ENCODE results near the gene PRKG1. TPM values are rescaled to one million over a fixed set of nuclear protein-coding genes. Genes with fewer than 3 reads are reported as not detected.
"Not testable (repeated sequence)": the region's sequence is repeated elsewhere in the genome, so short reads cannot be mapped to it uniquely, and the experiment has no call there.

Gene PRKG1
- total RNA-seq, 1 donor from 2014 or later: 26.4 TPM

- Histone ChIP-seq H3K4me1 (peaks cover 5% of the 10 kb centered on the region), H3K4me3 (no peak overlapping the region), H3K9ac (no peak overlapping the region), H3K27me3 (no peaks in the 10 kb centered on the region), H3K9me3 (ENCODE audit: low read depth) (no peaks in the 10 kb centered on the region), H3F3A (ENCODE audit: low read depth) (no peaks in the 10 kb centered on the region), H3K4me2 (no peak overlapping the region), H3K36me3 (no peaks in the 10 kb centered on the region), H4K20me1 (ENCODE audit: low read depth) (no peaks in the 10 kb centered on the region), H2AFZ (replicated peaks) (no peak overlapping the region), H3K27ac (no peak overlapping the region), H3K79me2 (ENCODE audit: low read depth) (no peaks in the 10 kb centered on the region)
- Mint-ChIP-seq H3K27me3 (ENCODE audit: insufficient read depth, low read depth) (no peaks in the 10 kb centered on the region), H3K36me3 (no peaks in the 10 kb centered on the region), H3K27ac (no peak overlapping the region), H3K4me3 (no peak overlapping the region), H3K9me3 (no peaks in the 10 kb centered on the region), H3K4me1 (no peaks in the 10 kb centered on the region)
- TF ChIP-seq EZH2 (IDR thresholded peaks at IDR 0.05) (no peak), EZH2phosphoT487 (IDR thresholded peaks at IDR 0.05) (no peak), CTCF (IDR thresholded peaks at IDR 0.05) (no peak)
- no peak for DNase-seq (ENCODE audit: low spot score)
Observed at GRCh38 chr10:52194716-52195115, 1120.4 kb downstream of the PRKG1 start.

- no peak overlapping the region for H3K4me3 Mint-ChIP-seq
- H3K27me3 ChIP-seq: no peaks in the 10 kb centered on the region
Observed at GRCh38 chr10:52197098-52197497, 1122.8 kb downstream of the PRKG1 start.

GRCh38 chr10:52198540-52198939 lies 1124.3 kb downstream of the PRKG1 start:
- Histone ChIP-seq H2AFZ (replicated peaks) (no peak overlapping the region), H3K36me3 (no peaks in the 10 kb centered on the region), H3K9me3 (ENCODE audit: low read depth) (peaks cover 3% of the 10 kb centered on the region), H3K9ac (no peak overlapping the region), H3F3A (ENCODE audit: low read depth) (no peaks in the 10 kb centered on the region), H3K4me1 (no peaks in the 10 kb centered on the region), H3K79me2 (ENCODE audit: low read depth) (no peaks in the 10 kb centered on the region), H3K27me3 (no peaks in the 10 kb centered on the region), H3K27ac (no peak overlapping the region), H4K20me1 (ENCODE audit: low read depth) (no peaks in the 10 kb centered on the region), H3K4me3 (no peak overlapping the region), H3K4me2 (no peak overlapping the region)
- no peak for TF ChIP-seq EZH2 (IDR thresholded peaks at IDR 0.05)
- no peak for TF ChIP-seq CTCF (IDR thresholded peaks at IDR 0.05)
- no peak for TF ChIP-seq EZH2phosphoT487 (IDR thresholded peaks at IDR 0.05)
- Mint-ChIP-seq H3K9me3 (peaks cover 5% of the 10 kb centered on the region), H3K4me1 (no peaks in the 10 kb centered on the region), H3K27me3 (ENCODE audit: insufficient read depth, low read depth) (no peaks in the 10 kb centered on the region), H3K36me3 (no peaks in the 10 kb centered on the region), H3K4me3 (no peak overlapping the region), H3K27ac (no peak overlapping the region)
- no peak for DNase-seq (ENCODE audit: low spot score)

More at GRCh38 chr10:52197098-52197497, 1122.8 kb downstream of the PRKG1 start:
- Histone ChIP-seq H3K36me3 (no peaks in the 10 kb centered on the region), H3K9me3 (ENCODE audit: low read depth) (no peaks in the 10 kb centered on the region), H3K79me2 (ENCODE audit: low read depth) (no peaks in the 10 kb centered on the region), H3K4me1 (no peaks in the 10 kb centered on the region), H3K9ac (no peak overlapping the region), H3K4me3 (no peak overlapping the region), H2AFZ (replicated peaks) (no peak overlapping the region), H3K4me2 (no peak overlapping the region), H3F3A (ENCODE audit: low read depth) (no peaks in the 10 kb centered on the region), H4K20me1 (ENCODE audit: low read depth) (no peaks in the 10 kb centered on the region), H3K27ac (no peak overlapping the region)
- Mint-ChIP-seq H3K36me3 (no peaks in the 10 kb centered on the region), H3K27me3 (ENCODE audit: insufficient read depth, low read depth) (no peaks in the 10 kb centered on the region), H3K9me3 (no peaks in the 10 kb centered on the region), H3K4me1 (no peaks in the 10 kb centered on the region), H3K27ac (no peak overlapping the region)
- no peak for DNase-seq (ENCODE audit: low spot score)
- TF ChIP-seq EZH2 (IDR thresholded peaks at IDR 0.05) (no peak), CTCF (IDR thresholded peaks at IDR 0.05) (no peak), EZH2phosphoT487 (IDR thresholded peaks at IDR 0.05) (no peak)

- H3K4me1 Mint-ChIP-seq; H3K9ac ChIP-seq; H3K27ac ChIP-seq; H3K4me2 ChIP-seq; H3K36me3 Mint-ChIP-seq; H3K4me3 Mint-ChIP-seq; H3F3A ChIP-seq (ENCODE audit: low read depth); H3K79me2 ChIP-seq (ENCODE audit: low read depth); H3K9me3 ChIP-seq (ENCODE audit: low read depth); H3K4me1 ChIP-seq; H3K36me3 ChIP-seq; DNase-seq (ENCODE audit: low spot score); H3K27me3 Mint-ChIP-seq (ENCODE audit: insufficient read depth, low read depth); H3K27ac Mint-ChIP-seq; H4K20me1 ChIP-seq (ENCODE audit: low read depth); H2AFZ ChIP-seq (replicated peaks); H3K27me3 ChIP-seq; H3K4me3 ChIP-seq: not testable (repeated sequence)
- peaks cover 20% of the 10 kb centered on the region for H3K9me3 Mint-ChIP-seq
Observed at GRCh38 chr10:52204906-52205305, 1130.6 kb downstream of the PRKG1 start.
